ENCODE data around the gene ZEB1. TPM values are rescaled to one million over a fixed set of nuclear protein-coding genes. Genes with fewer than 3 reads are reported as not detected.

The ZEB1 gene
- total RNA-seq, 1 donor from 2014 or later: 29.9 TPM

GRCh38 chr10:31368724-31369123, 49.7 kb downstream of the ZEB1 start:
- Mint-ChIP-seq H3K36me3 (no peaks in the 10 kb centered on the region), H3K9me3 (no peaks in the 10 kb centered on the region), H3K27ac (no peak overlapping the region), H3K4me1 (ENCODE audit: unreplicated experiment) (no peaks in the 10 kb centered on the region), H3K4me3 (no peak overlapping the region), H3K27me3 (no peaks in the 10 kb centered on the region)
- TF ChIP-seq, protein P1, sequence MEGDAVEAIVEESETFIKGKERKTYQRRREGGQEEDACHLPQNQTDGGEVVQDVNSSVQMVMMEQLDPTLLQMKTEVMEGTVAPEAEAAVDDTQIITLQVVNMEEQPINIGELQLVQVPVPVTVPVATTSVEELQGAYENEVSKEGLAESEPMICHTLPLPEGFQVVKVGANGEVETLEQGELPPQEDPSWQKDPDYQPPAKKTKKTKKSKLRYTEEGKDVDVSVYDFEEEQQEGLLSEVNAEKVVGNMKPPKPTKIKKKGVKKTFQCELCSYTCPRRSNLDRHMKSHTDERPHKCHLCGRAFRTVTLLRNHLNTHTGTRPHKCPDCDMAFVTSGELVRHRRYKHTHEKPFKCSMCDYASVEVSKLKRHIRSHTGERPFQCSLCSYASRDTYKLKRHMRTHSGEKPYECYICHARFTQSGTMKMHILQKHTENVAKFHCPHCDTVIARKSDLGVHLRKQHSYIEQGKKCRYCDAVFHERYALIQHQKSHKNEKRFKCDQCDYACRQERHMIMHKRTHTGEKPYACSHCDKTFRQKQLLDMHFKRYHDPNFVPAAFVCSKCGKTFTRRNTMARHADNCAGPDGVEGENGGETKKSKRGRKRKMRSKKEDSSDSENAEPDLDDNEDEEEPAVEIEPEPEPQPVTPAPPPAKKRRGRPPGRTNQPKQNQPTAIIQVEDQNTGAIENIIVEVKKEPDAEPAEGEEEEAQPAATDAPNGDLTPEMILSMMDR (conservative IDR thresholded peaks at IDR 0.05): no peak
- no peak for DNase-seq (ENCODE audit: extremely low spot score, unreplicated experiment)

- Mint-ChIP-seq H3K9me3 (no peaks in the 10 kb centered on the region), H3K4me3 (no peak overlapping the region), H3K36me3 (no peaks in the 10 kb centered on the region), H3K4me1 (ENCODE audit: unreplicated experiment) (no peaks in the 10 kb centered on the region), H3K27me3 (no peaks in the 10 kb centered on the region), H3K27ac (no peak overlapping the region)
- TF ChIP-seq, protein P1 (conservative IDR thresholded peaks at IDR 0.05): no peak
- DNase-seq (ENCODE audit: extremely low spot score, unreplicated experiment): no peak
Observed at GRCh38 chr10:31372439-31372838, 53.4 kb downstream of the ZEB1 start.

GRCh38 chr10:31374146-31374696, 55.2 kb downstream of the ZEB1 start:
- H3K27me3 Mint-ChIP-seq: no peaks in the 10 kb centered on the region
- H3K4me1 Mint-ChIP-seq (ENCODE audit: unreplicated experiment): no peaks in the 10 kb centered on the region
- no peaks in the 10 kb centered on the region for H3K36me3 Mint-ChIP-seq
- no peak for DNase-seq (ENCODE audit: extremely low spot score, unreplicated experiment)
- no peaks in the 10 kb centered on the region for H3K9me3 Mint-ChIP-seq
- no peak overlapping the region for H3K27ac Mint-ChIP-seq
- H3K4me3 Mint-ChIP-seq: no peak overlapping the region
- TF ChIP-seq, protein P1 (conservative IDR thresholded peaks at IDR 0.05): no peak

DNA sequence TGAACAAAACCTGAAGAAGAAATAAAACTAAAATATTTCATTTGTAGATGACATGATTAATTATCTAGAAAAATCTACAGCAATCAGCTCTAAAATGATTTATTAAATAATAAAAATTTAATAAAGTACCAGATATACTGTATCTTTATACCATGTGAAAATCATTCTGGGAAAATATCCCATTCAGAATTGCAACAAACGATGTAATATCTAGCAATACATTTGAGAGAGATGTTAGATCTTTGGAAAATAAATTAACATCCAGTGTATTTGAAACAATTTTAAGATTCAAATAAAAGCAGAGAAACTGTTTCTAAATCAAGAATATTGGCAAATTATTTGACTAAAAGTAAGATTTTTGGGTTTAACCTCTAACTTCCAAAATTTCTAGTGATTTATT, 62.2 kb downstream of the ZEB1 start:
- Mint-ChIP-seq H3K9me3 (no peaks in the 10 kb centered on the region), H3K27ac (no peak overlapping the region), H3K4me3 (no peak overlapping the region), H3K4me1 (ENCODE audit: unreplicated experiment) (no peaks in the 10 kb centered on the region), H3K36me3 (no peaks in the 10 kb centered on the region), H3K27me3 (no peaks in the 10 kb centered on the region)
- DNase-seq (ENCODE audit: extremely low spot score, unreplicated experiment): no peak
- TF ChIP-seq, protein P1 (conservative IDR thresholded peaks at IDR 0.05): no peak

DNA sequence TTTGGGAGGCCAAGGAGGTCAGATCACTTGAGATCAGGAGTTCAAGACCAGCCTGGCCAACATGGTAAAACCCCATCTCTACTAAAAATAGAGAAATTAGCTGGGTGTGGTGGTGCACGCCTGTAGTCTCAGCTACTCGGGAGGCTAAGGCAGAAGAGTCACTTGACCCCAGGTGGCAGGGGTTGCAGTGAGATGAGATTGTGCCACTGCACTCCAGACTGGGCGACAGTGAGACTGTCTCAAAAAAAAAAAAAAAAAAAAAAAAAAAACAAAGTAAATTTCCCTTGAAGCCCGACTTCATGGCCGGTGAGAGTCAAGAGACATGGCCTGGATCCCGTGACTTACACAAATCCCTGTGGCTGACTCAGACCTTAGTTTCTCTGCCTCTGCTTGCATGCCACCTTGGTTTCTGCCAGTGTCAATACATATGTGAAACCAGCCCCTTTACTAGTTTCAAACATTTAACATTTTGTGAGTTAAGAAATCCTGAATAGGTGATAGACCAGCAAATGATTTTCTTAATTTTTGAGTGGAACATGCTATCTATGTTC, 62.8 kb downstream of the ZEB1 start:
- Mint-ChIP-seq H3K27me3 (no peaks in the 10 kb centered on the region), H3K36me3 (no peaks in the 10 kb centered on the region), H3K4me1 (ENCODE audit: unreplicated experiment) (no peaks in the 10 kb centered on the region), H3K4me3 (no peak overlapping the region), H3K27ac (no peak overlapping the region), H3K9me3 (no peaks in the 10 kb centered on the region)
- no peak for DNase-seq (ENCODE audit: extremely low spot score, unreplicated experiment)
- TF ChIP-seq, protein P1 (conservative IDR thresholded peaks at IDR 0.05): no peak

Data from type B pancreatic cell (in vitro differentiated cells).